Smooth muscle cell (in vitro differentiated cells): ENCODE measurements around the gene ZBED6. TPM values are rescaled to one million over a fixed set of nuclear protein-coding genes. Genes with fewer than 3 reads are reported as not detected.
"Not testable (repeated sequence)": the region's sequence is repeated elsewhere in the genome, so short reads cannot be mapped to it uniquely, and the experiment has no call there.

Experiments
- DNase-seq: peaks from one replicate; lab custom pipeline; 2025; ENCODE audit not compliant: unreplicated experiment; lab: John Stamatoyannopoulos, UW
- H2AFZ ChIP-seq: fragments of 200-600 bp; sonication (generic); 2 replicates; pipeline ENCODE4 v1.6.0; 2016; ENCODE audit warnings: antibody characterized with exemption, low read depth, mild to moderate bottlenecking
- H3F3A ChIP-seq: fragments of 200-600 bp; sonication (generic); 2 replicates; pipeline ENCODE4 v1.6.0; 2017; ENCODE audit warnings: antibody characterized with exemption, low read depth
- H3K27ac ChIP-seq: fragments of 200-600 bp; sonication (generic); 2 replicates; pipeline ENCODE4 v1.5.1; 2016; ENCODE audit warnings: low read depth, mild to moderate bottlenecking
- H3K27me3 ChIP-seq: fragments of 200-600 bp; sonication (generic); 2 replicates; pipeline ENCODE4 v1.6.1; 2016; ENCODE audit warnings: low read depth, mild to moderate bottlenecking
- H3K36me3 ChIP-seq: fragments of 200-600 bp; sonication (generic); 2 replicates; pipeline ENCODE4 v1.5.1; 2016; ENCODE audit warnings: low read depth
- H3K4me1 ChIP-seq: fragments of 200-600 bp; sonication (generic); 2 replicates; pipeline ENCODE4 v1.5.1; 2016; ENCODE audit warnings: low read depth
- H3K4me2 ChIP-seq: fragments of 200-600 bp; sonication (generic); 2 replicates; pipeline ENCODE4 v1.6.0; 2016; ENCODE audit warnings: mild to moderate bottlenecking
- H3K4me3 ChIP-seq: fragments of 200-600 bp; sonication (generic); 2 replicates; pipeline ENCODE4 v1.5.1; 2016; ENCODE audit warnings: mild to moderate bottlenecking
- H3K79me2 ChIP-seq: fragments of 200-600 bp; sonication (generic); 2 replicates; pipeline ENCODE4 v1.6.0; 2016; ENCODE audit warnings: low read depth, mild to moderate bottlenecking
- H3K9ac ChIP-seq: fragments of 200-600 bp; sonication (generic); 2 replicates; pipeline ENCODE4 v1.6.0; 2016; ENCODE audit warnings: low read depth
- H3K9me3 ChIP-seq: fragments of 200-600 bp; sonication (generic); replicated peaks from 2 replicates; pipeline ENCODE4 v1.5.1; 2016; ENCODE audit warnings: low read depth
- H4K20me1 ChIP-seq: fragments of 200-600 bp; sonication (generic); 2 replicates; pipeline ENCODE4 v1.6.0; 2016; ENCODE audit warnings: low read depth
- WGBS: methylation state at CpG from one replicate; pipeline ENCODE4 v1.1.7; 2016; ENCODE audit warnings: low lambda C conversion rate; 5-methylcytosine and 5-hydroxymethylcytosine counted together
- polyA plus RNA-seq: library from polyadenylated mRNA; unstranded; fragments of >200 nt; fragmentation: Nextera tagmentation; extraction: Ambion mirVana; gene quantifications from 2 replicates; pipeline ENCODE4 v1.2.1, GENCODE V29; 2016
- total RNA-seq: library from RNA; depleted of rRNA; stranded (reverse); fragments of >200 nt; gene quantifications from 2 replicates; pipeline ENCODE4 v1.2.3, GENCODE V29; 2014
- TF ChIP-seq, protein P1 (sequence below): fragments of 200-600 bp; sonication (generic); IDR thresholded peaks from 2 replicates; pipeline ENCODE4 v1.5.1; 2017; ENCODE audit warnings: borderline replicate concordance, mild to moderate bottlenecking, antibody characterized with exemption; ENCODE audit not compliant: insufficient read depth, poor library complexity, severe bottlenecking

Gene ZBED6
- total and polyA plus RNA-seq, 2 experiments from 2014 or later: 1.9 to 32.0 TPM

DNA sequence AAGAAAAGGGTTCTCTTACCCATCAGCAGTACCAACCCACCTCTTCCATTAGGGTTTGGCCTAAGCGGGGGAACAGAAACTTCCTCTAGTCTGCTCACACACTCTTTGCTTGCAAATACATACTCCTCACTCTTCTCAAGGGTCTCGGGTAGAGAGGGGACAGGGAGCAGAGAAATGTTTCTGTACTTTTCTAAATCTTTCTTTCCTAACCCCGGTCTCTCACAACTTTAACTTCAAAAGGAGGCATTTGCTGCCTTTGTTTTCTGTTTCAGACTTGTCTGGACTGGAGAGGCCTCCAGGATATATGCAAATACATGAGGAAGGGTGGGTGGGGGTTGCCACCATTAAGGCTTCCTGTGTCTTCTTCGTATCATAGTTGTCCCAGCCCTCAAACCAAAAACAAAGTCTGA is 41.0 kb upstream of the ZBED6 start:
- Histone ChIP-seq H3K4me1 (no peaks in the 10 kb centered on the region), H3K9ac (no peak overlapping the region), H3K27ac (peak overlapping the region; percentile 44)

DNA sequence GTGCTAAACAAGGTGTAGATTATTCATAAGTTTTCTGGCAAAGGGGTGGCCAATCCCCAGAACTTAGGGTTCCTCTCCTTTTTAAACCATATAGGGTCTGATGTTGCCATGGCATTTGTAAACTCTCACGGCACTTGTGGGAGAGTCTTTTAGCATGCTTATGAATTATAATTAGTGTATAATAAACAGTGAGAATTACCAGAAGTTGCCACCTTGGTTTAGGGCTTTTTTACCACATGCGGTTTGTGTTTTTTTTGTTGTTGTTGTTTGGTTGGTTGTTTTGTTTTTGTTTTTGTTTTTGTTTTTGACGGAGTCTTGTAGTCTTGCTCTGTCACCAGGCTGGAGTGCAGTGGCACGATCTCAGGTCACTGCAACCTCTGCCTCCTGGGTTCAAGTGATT is 39.4 kb upstream of the ZBED6 start:
- Histone ChIP-seq H3K27ac (peak overlapping the region; percentile 72), H4K20me1 (no peaks in the 10 kb centered on the region), H3K9me3 (no peaks in the 10 kb centered on the region), H3K4me2 (no peak overlapping the region), H2AFZ (no peak overlapping the region), H3K4me3 (no peak overlapping the region), H3K9ac (no peak overlapping the region), H3K79me2 (no peaks in the 10 kb centered on the region), H3F3A (peaks cover 4% of the 10 kb centered on the region), H3K27me3 (no peaks in the 10 kb centered on the region), H3K4me1 (no peaks in the 10 kb centered on the region), H3K36me3 (no peaks in the 10 kb centered on the region)
- DNase-seq: no peak
- WGBS: 82% methylated on average over 4 of the region's 4 CpGs
- TF ChIP-seq, protein P1, sequence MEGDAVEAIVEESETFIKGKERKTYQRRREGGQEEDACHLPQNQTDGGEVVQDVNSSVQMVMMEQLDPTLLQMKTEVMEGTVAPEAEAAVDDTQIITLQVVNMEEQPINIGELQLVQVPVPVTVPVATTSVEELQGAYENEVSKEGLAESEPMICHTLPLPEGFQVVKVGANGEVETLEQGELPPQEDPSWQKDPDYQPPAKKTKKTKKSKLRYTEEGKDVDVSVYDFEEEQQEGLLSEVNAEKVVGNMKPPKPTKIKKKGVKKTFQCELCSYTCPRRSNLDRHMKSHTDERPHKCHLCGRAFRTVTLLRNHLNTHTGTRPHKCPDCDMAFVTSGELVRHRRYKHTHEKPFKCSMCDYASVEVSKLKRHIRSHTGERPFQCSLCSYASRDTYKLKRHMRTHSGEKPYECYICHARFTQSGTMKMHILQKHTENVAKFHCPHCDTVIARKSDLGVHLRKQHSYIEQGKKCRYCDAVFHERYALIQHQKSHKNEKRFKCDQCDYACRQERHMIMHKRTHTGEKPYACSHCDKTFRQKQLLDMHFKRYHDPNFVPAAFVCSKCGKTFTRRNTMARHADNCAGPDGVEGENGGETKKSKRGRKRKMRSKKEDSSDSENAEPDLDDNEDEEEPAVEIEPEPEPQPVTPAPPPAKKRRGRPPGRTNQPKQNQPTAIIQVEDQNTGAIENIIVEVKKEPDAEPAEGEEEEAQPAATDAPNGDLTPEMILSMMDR: no peak

More for the DNA sequence above, 41.0 kb upstream of the ZBED6 start:
- Histone ChIP-seq H4K20me1 (no peaks in the 10 kb centered on the region), H3K9me3 (no peaks in the 10 kb centered on the region), H2AFZ (no peak overlapping the region), H3K79me2 (no peaks in the 10 kb centered on the region), H3K4me3 (no peak overlapping the region), H3F3A (peaks cover 2% of the 10 kb centered on the region), H3K4me2 (no peak overlapping the region), H3K27me3 (no peaks in the 10 kb centered on the region), H3K36me3 (no peaks in the 10 kb centered on the region)
- DNase-seq: no peak
- 57% methylated on average over 4 of the region's 4 CpGs for WGBS
- TF ChIP-seq, protein P1: no peak

DNA sequence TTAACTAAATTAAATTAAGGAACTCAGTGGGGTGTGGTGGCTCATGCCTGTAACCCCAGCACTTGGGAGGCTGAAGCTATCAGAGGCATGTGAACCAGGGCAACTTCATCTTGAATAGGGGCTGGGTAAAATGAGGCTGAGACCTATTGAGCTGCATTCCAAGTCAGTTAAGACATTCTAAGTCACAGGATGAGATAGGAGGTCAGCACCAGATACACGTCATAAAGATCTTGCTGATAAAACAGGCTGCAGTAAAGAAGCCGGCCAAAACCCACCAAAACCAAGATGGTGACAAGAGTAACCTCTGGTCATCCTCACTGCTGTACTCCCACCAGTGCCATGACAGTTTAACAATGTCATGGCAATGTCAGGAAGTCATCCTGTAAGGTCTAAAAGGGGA is 36.7 kb upstream of the ZBED6 start:
- WGBS: 10% methylated on average over 2 of the region's 2 CpGs
- not testable (repeated sequence) for H2AFZ ChIP-seq, H3K4me2 ChIP-seq

DNA sequence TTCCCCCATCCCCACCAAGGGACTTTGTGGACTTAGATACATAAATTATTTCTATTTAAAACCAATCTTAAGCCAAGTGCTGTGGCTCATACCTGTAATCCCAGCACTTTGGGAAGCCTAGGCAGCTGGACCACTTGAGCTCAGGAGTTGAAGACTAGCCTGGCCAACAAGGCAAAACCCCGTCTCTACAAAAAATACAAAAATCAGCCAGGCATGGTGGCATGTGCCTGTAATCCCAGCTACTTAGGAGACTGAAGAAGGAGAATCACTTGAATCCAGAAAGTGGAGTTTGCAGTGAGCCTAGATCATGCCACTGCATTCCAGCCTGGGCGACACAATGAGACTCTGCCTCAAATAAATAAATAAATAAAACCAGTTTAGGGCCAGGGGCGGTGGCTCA is 34.9 kb upstream of the ZBED6 start:
- Histone ChIP-seq H3K36me3 (no peaks in the 10 kb centered on the region), H3K4me2 (no peak overlapping the region), H3K4me1 (no peaks in the 10 kb centered on the region), H3K27me3 (no peaks in the 10 kb centered on the region), H2AFZ (no peak overlapping the region), H3K27ac (no peak overlapping the region), H3K9ac (no peak overlapping the region), H3K4me3 (no peak overlapping the region), H3F3A (peaks cover 4% of the 10 kb centered on the region), H3K9me3 (no peaks in the 10 kb centered on the region), H3K79me2 (no peaks in the 10 kb centered on the region), H4K20me1 (no peaks in the 10 kb centered on the region)
- no peak for DNase-seq
- TF ChIP-seq, protein P1: no peak
- 89% methylated on average over 3 of the region's 3 CpGs for WGBS

More for the DNA sequence above, 36.7 kb upstream of the ZBED6 start:
- not testable (repeated sequence) for H3K27ac ChIP-seq, H3K4me3 ChIP-seq, H3K27me3 ChIP-seq, H3F3A ChIP-seq, H3K79me2 ChIP-seq, H3K4me1 ChIP-seq, H3K36me3 ChIP-seq, H3K9me3 ChIP-seq, DNase-seq, H4K20me1 ChIP-seq, H3K9ac ChIP-seq

DNA sequence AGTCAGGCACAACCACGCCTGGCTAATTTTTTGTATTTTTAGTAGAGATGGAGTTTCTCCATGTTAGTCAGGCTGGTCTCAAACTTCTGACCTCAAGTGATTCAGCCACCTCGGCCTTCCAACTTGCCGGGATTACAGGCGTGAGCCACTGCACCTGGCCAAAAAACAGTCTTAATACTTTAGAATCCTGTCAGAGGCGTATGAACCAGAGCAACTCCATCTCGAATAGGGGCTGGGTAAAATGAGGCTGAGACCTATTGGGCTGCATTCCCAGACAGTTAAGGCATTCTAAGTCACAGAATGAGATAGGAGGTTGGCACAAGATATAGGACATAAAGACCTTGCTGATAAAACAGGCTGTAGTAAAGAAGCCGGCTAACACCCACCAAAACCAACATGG is 33.5 kb upstream of the ZBED6 start:
- H3F3A ChIP-seq, H4K20me1 ChIP-seq, H3K79me2 ChIP-seq, H2AFZ ChIP-seq, H3K9ac ChIP-seq, H3K36me3 ChIP-seq, H3K27me3 ChIP-seq, H3K4me3 ChIP-seq, H3K27ac ChIP-seq, H3K4me2 ChIP-seq, DNase-seq, H3K9me3 ChIP-seq, H3K4me1 ChIP-seq: not testable (repeated sequence)
- 40% methylated on average over 7 of the region's 7 CpGs for WGBS
